ENCODE data around the gene AUH. TPM values are rescaled to one million over a fixed set of nuclear protein-coding genes. Genes with fewer than 3 reads are reported as not detected.

Gene AUH, protein sequence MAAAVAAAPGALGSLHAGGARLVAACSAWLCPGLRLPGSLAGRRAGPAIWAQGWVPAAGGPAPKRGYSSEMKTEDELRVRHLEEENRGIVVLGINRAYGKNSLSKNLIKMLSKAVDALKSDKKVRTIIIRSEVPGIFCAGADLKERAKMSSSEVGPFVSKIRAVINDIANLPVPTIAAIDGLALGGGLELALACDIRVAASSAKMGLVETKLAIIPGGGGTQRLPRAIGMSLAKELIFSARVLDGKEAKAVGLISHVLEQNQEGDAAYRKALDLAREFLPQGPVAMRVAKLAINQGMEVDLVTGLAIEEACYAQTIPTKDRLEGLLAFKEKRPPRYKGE
- total RNA-seq, result 50.4 and 53.3 TPM in 2 replicates

GRCh38 chr9:91361291-91362050 lies at the start of gene AUH:
Gene AUH, minus strand, starts transcription at chr9:91361918. Its CDS starts 29 bp downstream, at chr9:91361889.
- no peaks in the 10 kb centered on the region for H3K27me3 Mint-ChIP-seq (ENCODE audit: insufficient read depth)
- H3K36me3 Mint-ChIP-seq (ENCODE audit: low read depth), result peaks cover 30% of the 10 kb centered on the region
- H3K27ac Mint-ChIP-seq, result peak within 1 kb of the TSS; percentile 94
- peaks cover 48% of the 10 kb centered on the region for H3K4me1 Mint-ChIP-seq (ENCODE audit: low read depth)
- H3K4me3 Mint-ChIP-seq, result peak within 1 kb of the TSS; percentile 97
- peaks cover 3% of the 10 kb centered on the region for H3K9me3 Mint-ChIP-seq
- intact Hi-C loops (cut with micrococcal nuclease), result loop anchor here (2.0 to 10.0 kb wide), 2 partner anchors 261 to 753 kb away; partner anchors contain the start of gene SPTLC1
- DNase-seq (ENCODE audit: low spot score), result peak; percentile 85

DNA sequence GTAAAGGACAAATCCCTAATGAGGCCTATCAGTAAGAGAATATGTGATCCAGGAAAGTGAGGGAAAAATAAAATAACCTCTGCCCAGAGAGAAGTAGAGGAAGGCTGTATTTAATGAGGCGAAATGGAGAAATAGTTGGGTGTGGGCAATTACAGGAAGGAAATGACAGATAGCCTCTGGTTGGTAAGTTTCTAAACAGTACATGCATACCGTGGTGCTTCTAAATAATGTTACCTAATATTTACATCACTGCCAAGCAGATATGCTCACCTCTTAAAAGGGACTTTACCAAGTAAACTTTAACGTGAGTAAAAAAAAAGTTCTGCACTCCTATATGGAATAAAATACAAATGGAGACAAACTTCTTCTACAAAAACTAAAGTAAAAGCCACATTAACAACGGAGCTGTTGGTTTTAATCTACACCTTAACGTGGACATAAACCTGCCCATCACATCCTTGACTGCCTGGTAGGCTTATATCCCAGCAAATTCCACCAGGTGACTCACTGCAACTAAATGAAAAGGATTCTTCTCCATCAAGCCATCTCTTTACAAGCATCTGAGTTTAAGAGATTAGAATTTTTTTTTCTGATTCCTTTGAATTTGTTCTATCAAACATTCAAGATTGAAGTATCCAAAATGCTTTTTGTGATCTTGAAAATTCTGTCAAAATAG lies 49.5 kb upstream of the AUH start:
- H3K36me3 Mint-ChIP-seq (ENCODE audit: low read depth), result peaks cover 62% of the 10 kb centered on the region
- peaks cover 61% of the 10 kb centered on the region for H3K4me1 Mint-ChIP-seq (ENCODE audit: low read depth)
- H3K27me3 Mint-ChIP-seq (ENCODE audit: insufficient read depth), result no peaks in the 10 kb centered on the region
- no peak overlapping the region for H3K4me3 Mint-ChIP-seq
- no peak for DNase-seq (ENCODE audit: low spot score)
- no peaks in the 10 kb centered on the region for H3K9me3 Mint-ChIP-seq
- H3K27ac Mint-ChIP-seq, result no peak overlapping the region
- intact Hi-C loops (cut with micrococcal nuclease), result no loop called here

DNA sequence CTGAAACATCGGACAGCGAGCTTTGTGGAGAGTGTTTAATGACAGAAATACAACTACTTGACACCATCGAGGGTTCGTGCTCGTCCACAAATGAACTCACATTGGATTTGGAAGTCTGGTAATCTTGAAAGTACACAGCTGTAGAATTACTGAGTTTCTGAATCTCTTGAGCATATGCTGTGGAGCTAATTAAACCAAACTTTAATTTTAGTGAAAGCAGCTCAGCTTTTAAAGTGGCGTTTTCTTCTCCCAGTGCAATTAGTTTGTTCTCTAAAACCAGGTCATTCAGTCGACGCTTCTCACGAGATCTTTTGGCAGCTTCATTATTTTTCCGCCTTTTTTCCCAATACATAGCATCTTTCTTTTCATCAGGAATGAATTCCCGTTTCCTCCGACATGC lies 48.4 kb upstream of the AUH start:
- no peaks in the 10 kb centered on the region for H3K27me3 Mint-ChIP-seq (ENCODE audit: insufficient read depth)
- peaks cover 55% of the 10 kb centered on the region for H3K4me1 Mint-ChIP-seq (ENCODE audit: low read depth)
- intact Hi-C loops (cut with micrococcal nuclease), result no loop called here
- no peak for DNase-seq (ENCODE audit: low spot score)
- no peak overlapping the region for H3K4me3 Mint-ChIP-seq
- H3K9me3 Mint-ChIP-seq, result no peaks in the 10 kb centered on the region
- peaks cover 62% of the 10 kb centered on the region for H3K36me3 Mint-ChIP-seq (ENCODE audit: low read depth)
- H3K27ac Mint-ChIP-seq, result no peak overlapping the region

- intact Hi-C loops (cut with micrococcal nuclease), result no loop called here
- peaks cover 52% of the 10 kb centered on the region for H3K4me1 Mint-ChIP-seq (ENCODE audit: low read depth)
- no peak for DNase-seq (ENCODE audit: low spot score)
- no peaks in the 10 kb centered on the region for H3K27me3 Mint-ChIP-seq (ENCODE audit: insufficient read depth)
- H3K9me3 Mint-ChIP-seq, result no peaks in the 10 kb centered on the region
- peaks cover 61% of the 10 kb centered on the region for H3K36me3 Mint-ChIP-seq (ENCODE audit: low read depth)
- H3K4me3 Mint-ChIP-seq, result no peak overlapping the region
- H3K27ac Mint-ChIP-seq, result no peak overlapping the region
Measured at GRCh38 chr9:91408475-91408874, 46.8 kb upstream of the AUH start.

- peaks cover 59% of the 10 kb centered on the region for H3K36me3 Mint-ChIP-seq (ENCODE audit: low read depth)
- DNase-seq (ENCODE audit: low spot score), result no peak
- no peak overlapping the region for H3K4me3 Mint-ChIP-seq
- no peaks in the 10 kb centered on the region for H3K9me3 Mint-ChIP-seq
- no peaks in the 10 kb centered on the region for H3K27me3 Mint-ChIP-seq (ENCODE audit: insufficient read depth)
- intact Hi-C loops (cut with micrococcal nuclease), result no loop called here
- no peak overlapping the region for H3K27ac Mint-ChIP-seq
- H3K4me1 Mint-ChIP-seq (ENCODE audit: low read depth), result peaks cover 54% of the 10 kb centered on the region
Measured at GRCh38 chr9:91407580-91408318, 46.0 kb upstream of the AUH start.

DNA sequence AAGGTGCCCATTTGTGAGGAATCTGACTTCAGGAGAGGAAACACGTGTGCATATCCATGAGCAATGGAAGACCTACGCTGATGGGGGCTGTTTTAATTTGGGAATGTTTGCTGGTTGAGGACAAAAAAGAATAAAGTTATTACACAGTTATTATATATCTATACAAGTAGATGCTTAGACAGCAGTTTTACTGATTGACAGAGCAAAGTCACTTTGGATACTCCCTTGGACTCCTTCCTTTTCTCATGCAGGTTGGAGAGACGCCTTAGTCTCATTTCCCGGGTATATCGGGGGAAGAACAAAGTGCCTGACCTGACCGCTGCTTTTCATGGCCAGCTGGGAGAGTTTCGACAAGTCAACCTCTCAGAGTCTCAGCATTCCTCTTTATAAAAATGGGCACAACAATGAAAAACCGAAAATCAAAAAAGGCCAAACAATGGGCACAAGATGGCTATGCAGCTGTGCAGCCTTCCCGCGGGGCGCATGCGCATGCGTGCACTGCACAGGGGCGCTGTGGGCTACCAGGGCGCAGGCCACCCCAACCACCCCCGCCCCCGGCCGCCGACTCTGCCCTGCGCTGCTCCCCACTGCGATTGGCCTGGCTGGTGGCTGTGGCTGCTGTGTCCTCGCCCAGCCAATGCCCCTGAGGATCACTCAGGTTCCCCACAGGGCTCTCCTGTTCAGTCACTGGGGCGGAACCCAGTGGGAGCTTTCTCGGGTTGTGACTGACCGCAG lies 43.8 kb upstream of the AUH start:
- peaks cover 47% of the 10 kb centered on the region for H3K36me3 Mint-ChIP-seq (ENCODE audit: low read depth)
- H3K4me1 Mint-ChIP-seq (ENCODE audit: low read depth), result peaks cover 45% of the 10 kb centered on the region

DNA sequence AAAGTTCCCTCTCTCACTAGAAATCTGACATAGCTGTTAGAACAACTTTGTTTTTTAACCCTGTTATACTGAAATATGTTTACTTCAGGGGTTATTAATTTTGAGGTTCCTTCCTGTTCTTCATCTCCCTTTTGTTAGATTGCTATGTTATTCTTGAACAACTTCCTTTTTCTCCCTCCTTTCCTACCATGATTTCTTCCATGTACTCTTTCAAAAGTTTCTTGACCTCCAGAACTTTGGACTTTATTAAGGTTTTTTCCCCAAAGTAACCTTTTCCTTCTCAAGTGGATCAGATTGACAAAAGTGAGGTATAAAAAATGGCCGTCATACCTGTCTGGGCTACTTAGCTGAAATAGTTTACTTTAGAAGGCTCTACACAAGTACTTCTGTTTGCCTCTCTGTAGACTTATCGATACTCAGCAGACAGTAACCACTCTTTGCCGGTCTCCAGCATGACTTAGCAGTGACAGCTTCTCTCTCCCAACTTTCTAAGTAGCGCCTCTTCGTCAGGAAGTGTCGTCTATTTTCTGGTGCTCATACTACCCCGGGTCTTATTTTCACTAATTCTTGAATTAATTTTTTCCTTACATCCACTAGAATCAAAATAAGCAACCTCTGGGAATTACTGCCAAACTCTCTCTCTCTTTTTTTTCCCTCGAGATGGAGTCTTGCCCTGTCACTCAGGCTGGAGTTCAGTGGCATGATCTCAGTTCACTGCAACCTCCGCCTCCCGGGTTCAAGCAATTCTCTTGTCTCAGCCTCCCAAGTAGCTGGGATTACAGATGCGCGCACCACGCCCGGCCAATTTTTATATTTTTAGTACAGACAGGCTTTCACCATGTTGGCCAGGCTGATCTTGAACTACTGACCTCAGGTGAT lies 42.2 kb upstream of the AUH start:
- intact Hi-C loops (cut with micrococcal nuclease), result no loop called here
- H3K4me1 Mint-ChIP-seq (ENCODE audit: low read depth), result peaks cover 33% of the 10 kb centered on the region
- no peak overlapping the region for H3K27ac Mint-ChIP-seq

More for the DNA sequence above, 43.8 kb upstream of the AUH start:
- intact Hi-C loops (cut with micrococcal nuclease), result no loop called here
- Mint-ChIP-seq H3K27ac (no peak overlapping the region), H3K9me3 (no peaks in the 10 kb centered on the region), H3K4me3 (no peak overlapping the region), H3K27me3 (ENCODE audit: insufficient read depth) (peaks cover 3% of the 10 kb centered on the region)
- no peak for DNase-seq (ENCODE audit: low spot score)

GRCh38 chr9:91398926-91399325 lies 37.2 kb upstream of the AUH start:
- Mint-ChIP-seq H3K27me3 (ENCODE audit: insufficient read depth) (peaks cover 14% of the 10 kb centered on the region), H3K27ac (no peak overlapping the region)
- intact Hi-C loops (cut with micrococcal nuclease), result no loop called here

More for the DNA sequence above, 42.2 kb upstream of the AUH start:
- no peak overlapping the region for H3K4me3 Mint-ChIP-seq
- H3K36me3 Mint-ChIP-seq (ENCODE audit: low read depth), result peaks cover 34% of the 10 kb centered on the region
- peaks cover 8% of the 10 kb centered on the region for H3K27me3 Mint-ChIP-seq (ENCODE audit: insufficient read depth)
- no peak for DNase-seq (ENCODE audit: low spot score)
- H3K9me3 Mint-ChIP-seq, result no peaks in the 10 kb centered on the region

DNA sequence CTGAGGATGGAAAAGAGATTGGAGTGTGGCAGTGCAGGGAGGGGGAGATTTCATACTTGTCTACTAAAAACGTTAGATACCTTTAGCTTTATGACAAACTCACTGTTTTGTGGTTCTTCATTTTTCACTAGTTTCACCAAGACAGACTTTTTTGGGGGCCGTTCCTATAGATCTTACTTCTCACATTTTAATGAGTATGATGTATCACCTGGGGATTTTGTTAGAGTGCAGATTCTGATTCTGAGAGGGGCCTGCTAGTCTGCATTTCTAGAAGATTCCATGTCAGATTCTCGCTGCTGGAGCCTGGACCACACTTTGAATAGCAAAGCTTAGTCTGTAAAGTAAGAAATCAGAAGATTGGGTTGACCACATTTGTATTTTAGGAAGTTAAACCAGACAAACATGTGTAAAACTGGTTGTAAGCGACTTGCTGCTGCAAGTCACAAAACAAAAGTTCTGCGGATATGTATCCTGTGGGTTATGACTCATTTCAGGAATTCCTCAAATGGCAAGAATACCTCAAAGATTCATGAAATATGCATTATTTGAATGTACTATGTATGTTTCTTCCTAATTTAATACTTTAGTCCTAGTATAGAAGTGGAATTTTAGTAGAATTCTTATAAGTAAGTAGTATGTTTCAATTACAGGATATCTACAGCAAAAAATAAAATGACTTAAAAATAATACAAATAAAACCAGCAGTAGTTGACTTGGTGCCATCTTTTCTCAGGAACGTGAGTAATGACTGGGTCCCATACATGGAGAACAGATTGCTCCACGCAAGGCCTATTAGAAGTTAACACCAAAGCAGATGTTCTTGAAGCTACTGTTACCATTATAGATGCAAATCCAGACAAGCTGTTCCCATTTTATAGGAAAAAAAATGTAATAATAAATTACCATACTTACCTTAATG lies 34.1 kb upstream of the AUH start:
- Mint-ChIP-seq H3K27ac (peak overlapping the region; percentile 84), H3K4me1 (ENCODE audit: low read depth) (peaks cover 21% of the 10 kb centered on the region), H3K9me3 (no peaks in the 10 kb centered on the region), H3K27me3 (ENCODE audit: insufficient read depth) (peaks cover 11% of the 10 kb centered on the region), H3K4me3 (peak overlapping the region; percentile 73), H3K36me3 (ENCODE audit: low read depth) (peaks cover 7% of the 10 kb centered on the region)
- intact Hi-C loops (cut with micrococcal nuclease), result loop anchor here (1.0 kb wide), 8 partner anchors 19 to 349 kb away; no protein-coding TSS in a partner anchor
- peak; percentile 33 for DNase-seq (ENCODE audit: low spot score)

More at GRCh38 chr9:91398926-91399325, 37.2 kb upstream of the AUH start:
- H3K4me1 Mint-ChIP-seq (ENCODE audit: low read depth), result peaks cover 40% of the 10 kb centered on the region
- peaks cover 9% of the 10 kb centered on the region for H3K36me3 Mint-ChIP-seq (ENCODE audit: low read depth)
- no peak overlapping the region for H3K4me3 Mint-ChIP-seq
- no peaks in the 10 kb centered on the region for H3K9me3 Mint-ChIP-seq
- no peak for DNase-seq (ENCODE audit: low spot score)

DNA sequence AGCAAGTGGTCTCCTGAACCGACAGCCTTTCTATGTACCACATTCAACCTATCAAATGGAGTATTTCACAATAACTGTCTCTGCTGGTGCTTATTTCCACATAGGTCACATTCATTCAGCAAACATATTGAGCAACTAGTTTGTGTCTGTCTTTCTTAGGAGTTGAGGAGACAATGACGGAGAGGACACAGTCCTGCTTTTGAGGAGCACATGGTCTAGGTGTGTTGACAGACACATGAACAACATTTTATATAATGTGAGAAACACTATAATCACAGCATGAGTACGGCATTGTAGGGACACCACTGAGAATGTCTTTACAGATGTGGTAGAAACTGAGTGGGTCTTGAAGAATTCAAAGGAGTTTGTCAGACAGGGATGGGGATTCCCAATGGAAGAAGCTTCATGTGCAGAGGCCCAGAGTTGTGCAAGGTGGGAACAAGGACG lies 33.4 kb upstream of the AUH start:
- Mint-ChIP-seq H3K4me1 (ENCODE audit: low read depth) (peaks cover 21% of the 10 kb centered on the region), H3K27me3 (ENCODE audit: insufficient read depth) (peaks cover 8% of the 10 kb centered on the region), H3K36me3 (ENCODE audit: low read depth) (peaks cover 7% of the 10 kb centered on the region), H3K27ac (peak overlapping the region; percentile 84), H3K4me3 (peak overlapping the region; percentile 73), H3K9me3 (no peaks in the 10 kb centered on the region)
- intact Hi-C loops (cut with micrococcal nuclease), result loop anchor here (1.0 kb wide), 7 partner anchors 20 to 348 kb away; no protein-coding TSS in a partner anchor
- DNase-seq (ENCODE audit: low spot score), result no peak
